ELF-1 (cell line): Measurements from ENCODE around the gene EHBP1.

Experiments used
- DNase-seq: peaks from one replicate; pipeline ENCODE4 v3.0.0-alpha.2; 2016; ENCODE audit warnings: low read depth, low spot score

Gene EHBP1

DNA sequence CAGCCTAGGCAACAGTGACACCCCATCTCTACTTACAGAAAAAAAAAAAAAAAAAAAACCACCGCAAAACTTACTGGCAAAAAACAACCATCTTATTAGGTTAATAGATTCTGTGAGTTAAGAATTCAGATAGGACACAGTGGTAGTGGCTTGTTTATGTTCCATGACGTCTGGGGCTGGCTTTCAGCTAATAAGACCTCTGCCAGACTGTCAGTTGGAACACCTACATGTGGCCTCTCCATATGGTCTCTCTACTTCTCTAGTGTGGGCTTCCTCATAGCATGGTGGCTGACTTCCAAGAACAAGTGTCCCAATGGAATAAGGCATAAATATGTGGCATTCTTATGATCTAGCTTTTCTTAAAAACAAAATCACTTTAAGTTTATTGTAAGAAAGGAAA lies 251.1 kb downstream of the EHBP1 start:
- no peak for DNase-seq

DNA sequence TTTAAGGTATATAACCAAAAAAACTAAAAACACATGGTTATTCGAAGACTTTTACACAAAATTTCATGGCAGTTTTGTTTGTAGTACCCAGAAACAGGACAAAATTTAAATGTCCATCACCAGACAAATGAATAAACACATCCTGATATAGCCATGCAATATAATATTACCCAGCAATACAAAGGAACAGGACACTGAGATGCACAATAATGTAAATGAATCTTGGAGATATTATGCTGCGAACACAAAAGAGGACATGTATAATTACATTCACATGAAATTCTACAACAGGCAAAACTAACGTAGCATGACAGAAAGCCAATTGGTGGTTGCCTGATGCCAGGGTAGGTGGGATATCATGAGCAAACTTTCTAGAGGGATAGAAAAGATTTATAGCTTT lies 252.7 kb downstream of the EHBP1 start:
- no peak for DNase-seq

DNA sequence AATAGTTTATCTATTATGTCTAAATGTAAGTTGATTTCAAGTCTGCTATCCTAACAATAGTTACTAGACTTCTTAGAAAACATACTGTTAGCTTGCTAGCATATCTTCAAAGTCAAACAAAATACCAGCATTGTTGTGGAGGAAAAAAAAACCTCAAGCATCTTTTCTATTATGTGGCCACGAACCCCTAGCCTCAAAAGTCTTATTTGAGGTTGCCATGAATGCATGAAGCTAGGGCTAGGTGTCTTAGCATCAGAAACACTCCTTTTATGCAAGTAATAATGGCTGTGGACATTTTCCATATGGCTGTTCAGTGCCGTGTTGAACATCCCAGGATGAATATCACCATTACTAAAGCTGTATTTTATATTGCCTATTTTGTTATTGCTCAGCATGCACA lies 258.5 kb downstream of the EHBP1 start:
- DNase-seq = no peak

DNA sequence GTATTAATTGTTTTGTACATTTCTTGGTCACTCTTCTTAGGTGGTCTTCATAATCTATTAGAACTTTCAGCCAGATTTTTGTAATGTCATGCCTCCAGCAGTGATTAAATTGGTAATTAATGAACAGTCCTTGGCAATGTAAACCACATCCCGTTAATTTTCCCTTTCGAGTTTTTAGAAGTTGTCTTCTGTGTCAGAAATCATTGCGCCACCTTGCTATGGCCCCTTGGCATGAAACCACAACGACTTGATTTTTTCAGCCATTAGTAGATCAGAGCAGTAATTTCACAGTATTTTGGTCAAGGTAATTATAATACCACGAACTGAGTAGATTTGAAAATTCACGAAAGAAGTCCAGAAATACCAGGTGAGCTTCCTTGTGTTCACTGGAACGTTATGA lies 259.2 kb downstream of the EHBP1 start:
- no peak for DNase-seq

DNA sequence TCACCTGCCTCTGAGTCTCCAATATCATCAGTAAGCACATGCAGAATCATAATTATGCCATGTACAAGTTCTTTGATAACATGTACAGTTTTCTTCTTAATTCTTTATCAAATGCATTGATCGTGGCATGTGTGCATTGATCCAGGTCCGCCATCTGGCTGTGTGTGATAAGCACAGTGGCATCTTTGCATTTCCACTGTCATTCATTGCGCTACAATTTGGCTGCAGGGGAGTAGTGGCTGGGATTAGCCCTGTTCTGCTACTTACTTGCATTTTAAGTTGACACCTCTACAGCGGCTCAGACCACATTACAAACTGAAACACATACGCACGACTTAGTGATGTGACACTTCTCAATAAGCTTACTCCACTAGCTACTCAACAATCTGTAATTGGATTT lies 261.5 kb downstream of the EHBP1 start:
- DNase-seq = peak; percentile 17

DNA sequence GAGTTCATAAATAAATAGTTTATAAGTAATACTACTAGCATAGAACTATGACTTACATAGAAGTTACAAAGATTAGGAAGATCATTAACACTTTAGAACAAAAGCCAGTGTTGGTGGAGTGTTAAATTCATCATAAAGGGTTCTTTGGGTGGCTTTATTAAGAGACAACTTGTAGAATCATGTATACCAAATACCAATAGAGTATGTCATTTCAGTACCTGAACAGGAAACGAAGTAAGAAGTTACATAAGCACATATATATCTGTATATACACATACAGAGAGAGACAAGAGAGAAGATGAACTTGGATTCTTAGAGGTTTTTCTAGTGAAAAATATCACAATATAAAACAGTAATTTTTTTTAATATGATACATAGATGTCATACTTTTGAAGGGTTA lies 262.7 kb downstream of the EHBP1 start:
- no peak for DNase-seq

DNA sequence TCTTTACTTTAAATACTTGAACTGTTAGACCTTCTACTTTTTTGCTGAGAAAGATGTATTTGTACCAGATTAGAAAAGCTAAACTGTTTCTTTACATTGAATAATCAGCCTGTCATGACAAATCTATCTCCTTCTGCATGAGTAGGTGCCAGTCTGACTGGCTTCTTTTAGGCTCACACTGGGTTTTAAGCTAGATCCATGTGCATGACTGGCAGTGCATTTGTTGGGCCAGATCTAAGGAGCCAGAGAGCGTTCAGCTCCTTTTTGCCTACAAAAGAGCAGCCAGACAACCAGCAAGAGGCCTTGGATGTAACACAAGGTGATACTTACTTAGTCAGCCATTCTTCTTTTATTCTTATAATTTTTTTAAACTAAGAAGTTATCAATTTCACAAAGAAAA lies 263.2 kb downstream of the EHBP1 start:
- no peak for DNase-seq

DNA sequence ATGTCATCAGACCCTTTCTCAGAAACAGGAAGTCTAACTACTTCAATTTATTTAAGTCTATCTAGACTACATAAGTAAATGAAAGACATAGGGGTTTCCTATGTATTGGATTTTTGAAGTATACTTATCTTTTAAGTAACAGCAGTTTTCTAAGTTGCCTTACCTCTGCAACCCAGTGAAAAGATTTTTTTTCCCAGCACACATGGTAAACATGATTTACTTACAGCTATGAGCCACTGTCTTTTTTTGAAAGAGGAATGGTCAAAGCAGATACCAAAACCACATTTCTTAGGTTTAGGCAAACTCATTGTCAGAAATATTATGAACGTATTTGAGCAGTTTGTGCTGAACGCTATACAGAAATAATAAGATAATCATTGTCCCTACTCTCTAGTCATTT lies 266.4 kb downstream of the EHBP1 start:
- no peak for DNase-seq

DNA sequence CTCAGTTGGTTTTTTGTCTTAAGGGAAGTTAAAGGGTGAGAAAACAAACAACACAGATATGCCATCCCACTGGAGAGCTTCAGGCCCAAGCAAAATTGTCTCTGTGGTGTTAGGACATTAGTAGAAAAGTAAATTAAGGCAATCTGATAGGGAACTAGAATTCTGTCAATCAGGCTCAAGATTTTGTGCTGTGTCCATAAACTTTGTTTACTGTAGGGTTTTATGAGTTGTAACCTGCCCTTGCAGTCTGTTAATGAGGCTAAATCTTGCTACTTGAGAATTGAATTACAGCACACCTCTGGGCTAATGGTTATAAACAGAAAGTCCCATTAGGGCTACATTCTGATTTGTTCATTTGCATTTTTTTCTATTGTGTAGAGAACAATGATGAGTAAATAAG lies 267.1 kb downstream of the EHBP1 start:
- DNase-seq = no peak

DNA sequence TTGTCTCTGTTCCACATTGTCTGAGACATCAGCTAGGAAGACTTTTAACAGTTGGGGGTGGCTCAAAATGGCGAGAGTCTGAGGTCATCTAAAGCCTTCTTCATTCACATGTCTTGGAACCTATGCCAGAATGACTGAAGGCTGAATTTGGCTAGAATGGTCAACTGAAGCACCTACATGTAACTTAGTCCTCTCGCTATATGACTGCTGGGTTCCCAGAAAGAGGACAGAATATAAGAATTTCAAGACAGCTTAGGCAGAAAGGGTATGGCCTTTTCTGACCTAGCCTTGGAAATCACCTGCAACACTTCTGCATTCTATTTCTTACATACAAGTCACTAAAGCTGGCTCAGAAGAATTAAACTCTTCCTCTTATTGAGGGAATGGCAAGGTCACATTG lies 269.5 kb downstream of the EHBP1 start:
- DNase-seq = no peak

DNA sequence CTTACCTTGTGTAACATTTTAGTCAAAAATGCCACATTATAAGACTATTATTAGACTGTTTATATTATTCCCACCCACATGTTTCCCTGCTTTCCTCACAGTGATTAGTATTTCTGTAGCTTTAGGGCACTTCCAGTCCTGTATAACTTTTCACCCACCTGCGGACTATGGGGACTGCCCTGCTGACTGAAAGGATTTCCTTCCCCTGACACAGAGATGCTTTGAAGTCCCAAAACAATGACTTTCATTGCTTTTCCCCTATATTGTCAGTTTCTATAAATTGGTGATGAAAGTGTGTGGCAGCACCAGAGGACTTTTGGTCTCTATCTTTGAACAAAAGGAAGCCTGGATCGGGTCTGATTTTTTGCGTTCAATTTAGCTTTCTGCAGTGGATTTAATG lies 286.1 kb downstream of the EHBP1 start:
- no peak for DNase-seq

DNA sequence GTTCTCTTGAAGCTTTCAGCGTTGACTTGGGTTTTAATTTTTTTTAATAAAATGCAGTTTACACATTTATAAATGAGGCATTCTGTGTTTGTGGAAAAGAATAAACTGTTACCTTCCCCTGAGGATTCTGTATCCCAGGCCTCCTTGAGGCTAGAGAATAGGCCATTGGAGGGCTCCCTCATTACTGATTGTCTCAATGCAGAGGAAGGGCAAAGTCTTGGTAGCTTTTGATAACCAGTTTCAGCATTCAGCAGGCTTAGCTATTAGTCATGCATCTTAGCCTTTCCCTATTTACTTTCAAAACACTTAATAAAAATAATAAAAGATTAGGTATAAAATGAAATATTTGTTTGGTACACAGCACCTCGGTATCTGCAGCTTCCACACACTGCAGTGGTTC lies 287.0 kb downstream of the EHBP1 start:
- no peak for DNase-seq

DNA sequence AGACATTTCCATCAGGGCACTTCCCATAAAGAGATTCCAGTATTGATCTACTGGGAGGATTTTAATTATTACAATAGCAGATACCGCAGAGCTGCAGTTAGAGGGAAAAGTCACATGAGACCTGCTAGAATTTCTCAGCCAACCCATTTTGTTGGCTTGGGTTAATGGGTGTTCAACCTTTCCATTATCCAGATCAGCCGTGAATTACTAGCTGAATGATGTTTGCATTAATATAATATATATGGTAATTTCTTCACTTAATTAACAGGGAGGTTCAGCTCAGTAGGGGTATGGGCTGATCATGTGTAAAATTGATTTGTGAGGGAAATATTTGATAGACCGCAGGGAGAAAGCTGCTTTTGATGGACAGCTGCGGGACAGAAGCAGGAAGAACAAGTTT lies 288.7 kb downstream of the EHBP1 start:
- DNase-seq = no peak

DNA sequence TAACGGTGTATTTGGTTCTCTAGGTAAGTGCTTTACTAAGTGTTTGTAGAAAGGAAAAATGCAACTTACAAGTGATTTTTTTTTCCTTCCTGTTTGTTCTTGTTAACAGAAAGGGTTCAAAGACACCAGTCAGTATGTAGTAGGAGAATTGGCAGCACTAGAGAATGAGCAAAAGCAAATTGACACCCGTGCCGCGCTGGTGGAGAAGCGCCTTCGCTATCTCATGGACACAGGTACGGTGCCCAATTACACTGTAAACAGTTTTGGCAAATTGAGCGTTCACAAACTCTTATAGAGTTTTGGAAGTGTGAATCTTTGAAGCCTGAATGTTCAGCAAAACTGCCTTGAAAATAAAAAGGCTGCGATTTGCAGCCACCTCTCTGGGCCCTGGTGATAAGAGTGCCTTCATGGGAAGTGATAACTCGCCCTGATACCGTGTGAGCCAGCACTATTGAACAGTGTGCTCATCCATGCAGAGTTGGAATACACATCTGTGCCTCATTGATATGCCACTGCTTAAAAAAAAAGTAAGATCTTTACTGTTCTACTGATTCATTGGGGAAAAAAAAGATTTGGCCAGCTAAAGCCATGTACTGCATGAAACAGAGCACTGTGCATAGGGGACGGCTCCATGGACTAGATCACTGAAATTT lies 291.1 kb downstream of the EHBP1 start:
- no peak for DNase-seq

DNA sequence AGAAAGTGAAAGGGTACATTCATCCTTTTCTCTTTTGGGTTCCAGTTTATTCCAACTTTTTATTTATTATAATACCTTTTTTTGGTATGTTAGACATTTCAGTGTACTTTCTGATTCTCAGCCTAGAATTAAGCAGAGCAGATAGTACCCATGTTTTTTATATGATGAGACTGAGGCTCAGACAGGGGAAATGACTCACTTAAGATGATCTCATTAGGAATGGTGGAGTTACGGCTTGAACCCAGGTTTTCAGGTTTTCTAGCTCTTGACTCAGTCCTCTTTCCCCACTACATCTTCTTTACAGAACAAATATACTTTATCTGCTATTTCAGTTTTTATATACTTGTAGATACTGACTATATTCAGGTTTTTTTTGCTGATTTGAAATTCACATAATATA lies 293.4 kb downstream of the EHBP1 start:
- no peak for DNase-seq

DNA sequence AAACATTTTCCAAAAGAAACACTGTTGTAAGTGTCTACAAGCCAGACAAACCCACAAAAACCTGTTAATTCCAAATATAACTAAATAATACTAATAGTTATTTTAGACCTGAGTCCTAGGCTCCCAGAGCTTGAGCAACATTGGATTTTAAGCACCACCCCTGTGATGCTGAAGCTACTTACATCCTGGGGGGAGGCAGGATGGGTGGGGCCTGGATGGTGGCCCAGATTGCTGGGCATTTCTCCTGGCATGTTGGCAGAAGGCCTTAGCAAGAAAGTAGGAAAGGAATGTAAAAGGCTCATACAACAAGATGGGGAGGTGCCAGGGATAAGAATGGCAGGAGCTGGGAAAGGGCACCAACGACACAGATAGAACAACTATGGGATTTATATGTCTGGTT lies 294.4 kb downstream of the EHBP1 start:
- no peak for DNase-seq

DNA sequence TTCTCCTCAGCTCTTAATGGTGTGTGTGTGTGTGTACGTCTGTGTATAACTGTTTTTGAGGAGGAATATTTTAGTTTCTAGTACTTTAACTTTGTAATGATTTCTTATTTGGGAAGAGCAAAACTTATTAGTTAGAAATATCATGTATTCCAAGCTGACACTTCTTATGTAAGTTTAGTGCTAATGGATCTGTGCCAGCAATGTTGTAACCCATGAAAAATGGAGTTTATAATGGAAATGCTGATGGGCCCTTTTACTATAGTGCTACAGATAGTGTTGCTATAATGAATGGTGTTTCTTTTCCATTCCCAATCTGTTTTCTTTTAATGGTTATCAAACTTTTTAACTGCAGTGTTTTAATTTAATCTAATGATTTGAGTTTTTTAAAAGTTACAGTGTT lies 295.3 kb downstream of the EHBP1 start:
- DNase-seq = no peak

DNA sequence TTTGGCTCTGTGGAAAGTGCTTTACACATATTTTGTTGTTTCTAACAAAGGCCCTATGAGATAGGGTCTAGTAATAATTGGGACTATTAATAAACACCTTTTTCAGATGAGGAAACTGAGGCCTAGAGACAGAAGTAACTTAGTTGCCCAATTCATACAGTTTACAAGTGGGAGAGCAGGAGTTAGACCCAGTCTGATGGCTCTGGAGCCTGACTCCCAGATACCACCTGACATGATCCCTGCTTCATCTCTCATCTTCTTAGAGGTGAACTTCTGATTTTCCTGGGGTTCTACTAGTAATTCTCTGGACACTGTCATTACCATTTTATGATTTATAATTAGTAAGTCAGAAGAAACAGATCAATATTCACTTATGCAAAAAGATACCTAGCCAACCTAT lies 296.1 kb downstream of the EHBP1 start:
- DNase-seq = no peak

DNA sequence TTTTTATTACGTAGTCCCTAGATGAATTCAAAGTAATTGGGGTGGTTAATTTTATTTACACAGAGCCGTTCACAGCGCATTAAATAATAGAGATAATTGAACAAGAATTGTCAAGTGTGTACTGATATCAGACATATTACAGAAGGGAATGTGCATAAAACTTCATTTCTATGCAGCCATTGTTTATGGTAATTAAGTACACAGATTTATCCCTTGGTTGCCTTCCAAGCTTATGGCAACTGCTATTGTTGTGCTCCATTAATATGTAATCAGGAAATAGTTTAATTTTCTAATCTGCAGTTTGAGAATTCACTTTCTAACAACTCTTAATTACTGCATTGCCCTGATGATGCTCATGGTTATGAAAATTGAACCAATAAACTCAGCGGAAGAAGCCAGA lies 297.8 kb downstream of the EHBP1 start:
- DNase-seq = no peak

DNA sequence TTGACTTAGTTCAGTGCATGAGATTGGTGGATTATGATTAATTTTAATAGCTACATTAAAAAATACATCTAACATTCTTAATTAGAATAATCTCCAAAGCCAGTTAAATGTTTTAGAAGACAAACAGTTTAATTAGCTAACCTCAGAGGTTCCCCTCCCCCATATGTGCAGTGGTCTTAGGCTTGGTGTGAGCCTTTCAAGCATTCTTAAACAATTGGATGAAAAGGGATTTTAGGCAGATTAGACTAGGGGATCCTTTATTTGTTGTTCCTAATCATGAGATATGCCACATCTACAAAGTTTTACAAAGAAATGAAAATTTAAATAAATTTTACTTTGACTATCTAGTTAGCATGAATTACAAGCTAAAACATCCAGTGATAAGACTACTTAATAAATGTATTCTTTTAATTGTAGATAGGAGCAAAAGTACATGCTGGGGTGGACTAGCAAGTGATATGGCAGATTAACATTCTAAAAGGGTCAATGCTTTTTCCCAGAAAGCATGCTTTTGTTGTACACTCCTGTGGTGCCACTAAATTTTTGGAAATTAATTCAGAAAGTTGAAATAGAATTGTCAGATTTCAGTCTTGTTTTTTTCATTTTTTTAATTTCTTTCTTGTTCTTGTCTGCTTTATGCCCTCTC lies 302.4 kb downstream of the EHBP1 start:
- no peak for DNase-seq

DNA sequence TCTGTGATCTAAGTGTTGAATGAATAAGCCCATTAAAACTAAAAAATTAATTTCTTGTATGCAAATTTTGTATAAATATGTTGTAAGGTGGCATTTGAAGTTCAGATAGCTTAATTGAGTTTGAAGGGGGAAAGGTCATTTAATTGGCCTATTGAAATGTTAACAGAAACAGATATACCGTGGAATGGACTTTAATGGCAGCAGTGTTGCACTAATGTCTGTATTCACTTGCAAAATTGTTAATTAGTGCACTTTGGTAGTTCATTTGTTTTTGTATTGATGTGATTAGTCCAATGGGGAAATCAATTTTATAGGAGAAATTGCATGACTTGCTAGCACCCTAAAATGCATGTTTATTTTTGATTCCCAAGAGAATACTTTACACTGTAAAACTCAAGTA lies 303.3 kb downstream of the EHBP1 start:
- no peak for DNase-seq

DNA sequence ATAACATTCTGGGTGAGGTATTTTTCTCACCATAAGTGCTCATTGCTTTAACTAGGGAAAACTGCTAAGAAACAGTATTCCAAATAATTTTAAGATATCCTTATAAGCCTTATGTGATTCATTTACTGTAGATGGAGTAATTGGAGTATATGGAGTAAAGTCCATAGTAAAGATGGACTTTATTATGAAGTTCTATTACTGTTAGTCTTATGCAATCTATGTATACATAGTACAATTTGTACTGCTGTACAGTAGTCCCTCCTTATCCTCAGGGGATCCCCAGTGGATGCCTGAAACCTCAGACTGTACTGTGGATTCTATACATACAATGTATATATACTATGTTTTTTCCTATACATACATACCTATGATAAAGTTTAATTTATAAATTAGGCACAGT lies 304.0 kb downstream of the EHBP1 start:
- no peak for DNase-seq

DNA sequence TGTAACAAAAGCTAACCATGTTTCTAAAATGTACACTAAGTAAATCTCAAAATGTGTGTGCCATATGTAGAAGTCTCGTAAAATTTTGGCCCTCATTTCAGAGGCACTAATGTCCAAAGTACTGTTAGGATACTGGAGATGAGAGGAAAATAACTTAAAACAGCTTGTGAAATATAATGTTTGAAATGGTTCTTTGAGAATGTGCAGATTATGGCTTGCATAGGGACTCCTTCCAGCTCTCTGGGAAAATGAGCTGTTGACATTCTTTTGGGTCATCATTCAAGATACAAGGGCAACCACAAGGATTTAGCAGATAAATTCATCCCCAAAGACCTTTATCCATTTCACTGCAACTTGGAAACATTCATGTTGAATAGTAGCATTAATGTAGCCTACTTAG lies 307.0 kb downstream of the EHBP1 start:
- DNase-seq = no peak

DNA sequence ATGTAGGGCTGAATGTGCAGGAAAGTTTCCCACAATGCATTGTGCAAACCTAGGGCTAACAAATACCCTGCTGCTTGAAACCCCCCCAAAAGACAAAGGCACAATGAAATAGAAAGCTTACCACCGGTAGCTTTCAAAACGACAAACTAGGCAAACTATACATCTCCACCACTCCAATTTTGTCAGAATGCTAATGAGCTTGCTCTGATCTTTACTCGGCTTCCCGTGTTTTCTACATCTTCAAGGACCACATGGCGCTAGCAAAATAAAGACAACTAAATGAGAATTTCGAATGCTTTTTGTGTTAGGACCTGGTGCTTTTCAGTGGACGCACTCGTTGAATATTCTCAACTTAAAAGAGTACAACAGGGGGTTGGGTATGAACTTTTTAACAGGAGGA lies 307.9 kb downstream of the EHBP1 start:
- DNase-seq = no peak
